ENCODE data around the gene PUSL1. TPM values are rescaled to one million over a fixed set of nuclear protein-coding genes. Genes with fewer than 3 reads are reported as not detected.

Gene PUSL1
- total RNA-seq, 1 donor from 2014 or later = 23.1 TPM

DNA sequence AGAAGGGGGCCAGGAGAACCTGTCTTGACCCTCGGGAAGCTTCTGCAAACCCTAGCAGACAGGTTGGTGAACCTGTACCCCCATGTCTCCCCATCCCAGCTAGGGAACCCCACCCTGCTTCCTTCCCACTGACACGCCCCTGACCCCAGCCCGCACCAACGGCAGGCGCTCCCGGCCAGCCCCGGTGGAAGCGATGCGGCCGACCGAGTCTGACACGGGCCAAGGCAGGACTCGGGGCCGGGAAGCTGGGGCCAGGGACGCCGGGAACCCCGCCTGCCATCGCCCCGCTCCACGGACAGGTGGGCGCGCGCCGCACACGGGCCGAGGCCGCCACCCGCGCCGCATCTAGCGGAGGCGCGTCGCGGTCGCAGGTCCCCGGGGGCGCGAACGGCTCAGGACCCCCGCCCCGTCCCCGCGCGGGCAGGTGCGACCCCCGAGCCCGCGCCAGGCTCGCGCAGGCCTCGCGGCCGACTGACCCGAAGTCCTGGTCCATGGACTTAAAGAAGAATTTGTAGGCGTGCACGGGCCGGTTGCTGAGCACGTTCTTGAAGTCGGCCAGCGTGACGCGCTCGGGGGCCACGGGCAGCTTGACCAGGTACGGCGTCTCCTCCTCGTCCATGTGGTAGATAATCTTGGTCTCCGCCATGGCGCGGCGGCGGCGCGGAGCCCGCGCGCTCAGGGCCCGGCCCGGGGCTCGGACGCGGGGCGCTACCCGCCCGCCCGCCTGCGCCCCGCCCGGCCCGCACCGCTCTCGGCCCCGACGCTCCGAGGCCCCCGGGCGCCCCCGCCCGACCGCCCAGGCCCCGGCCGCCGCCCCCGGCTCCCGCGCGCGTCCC, 40.2 kb downstream of the PUSL1 start:
- intact Hi-C loops (cut with micrococcal nuclease) = loop anchor here (1.0 to 5.0 kb wide), 2 partner anchors 23 to 41 kb away; partner anchors contain the start of genes ACAP3 and PUSL1

DNA sequence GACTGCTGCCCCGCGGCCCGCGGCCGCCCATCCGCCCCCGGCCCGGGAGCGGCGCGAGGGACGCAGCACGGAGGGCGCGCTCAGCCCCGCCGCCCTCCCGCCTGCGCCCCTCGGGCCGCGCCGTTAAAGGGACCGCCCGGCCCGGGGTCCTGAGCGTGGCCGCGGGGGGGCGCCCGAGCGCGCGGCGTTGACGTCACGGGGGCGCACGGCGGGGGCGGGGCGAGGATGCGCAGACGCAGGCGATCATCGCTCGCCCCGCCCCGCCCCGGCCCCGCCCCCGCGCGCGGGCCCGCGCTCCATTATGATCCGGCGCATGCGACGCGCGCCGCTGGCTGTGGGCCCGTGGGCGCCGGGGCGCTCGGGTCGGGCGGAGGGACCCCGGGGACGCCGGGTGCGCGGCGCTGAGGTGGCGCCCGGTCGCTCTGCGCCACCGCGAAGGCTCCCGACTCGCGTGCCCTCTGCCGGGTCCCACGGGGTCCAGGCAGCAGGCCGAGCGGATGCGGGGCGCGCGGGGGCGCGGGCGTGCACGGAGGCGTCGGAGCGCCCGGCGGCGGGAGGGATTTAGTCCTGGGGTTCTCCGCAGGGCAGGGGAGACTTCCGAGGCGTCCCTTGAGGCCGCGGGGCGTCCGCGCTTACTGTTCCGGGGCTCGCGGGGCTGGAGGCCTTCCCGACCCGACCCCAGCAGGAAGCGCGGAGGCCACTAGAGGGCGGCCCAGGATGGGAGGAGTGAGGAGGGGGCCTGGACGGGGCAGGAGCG, 41.0 kb downstream of the PUSL1 start, which contains the start of gene DVL1:
TSS of gene DVL1 (minus strand) at position 163 of the 757 bp plus-strand sequence. CDS start 353 bp downstream, outside the sequence.
- intact Hi-C loops (cut with micrococcal nuclease) = loop anchor here (1.0 to 5.0 kb wide), 2 partner anchors 22 to 42 kb away; partner anchors contain the start of genes ACAP3 and PUSL1

DNA sequence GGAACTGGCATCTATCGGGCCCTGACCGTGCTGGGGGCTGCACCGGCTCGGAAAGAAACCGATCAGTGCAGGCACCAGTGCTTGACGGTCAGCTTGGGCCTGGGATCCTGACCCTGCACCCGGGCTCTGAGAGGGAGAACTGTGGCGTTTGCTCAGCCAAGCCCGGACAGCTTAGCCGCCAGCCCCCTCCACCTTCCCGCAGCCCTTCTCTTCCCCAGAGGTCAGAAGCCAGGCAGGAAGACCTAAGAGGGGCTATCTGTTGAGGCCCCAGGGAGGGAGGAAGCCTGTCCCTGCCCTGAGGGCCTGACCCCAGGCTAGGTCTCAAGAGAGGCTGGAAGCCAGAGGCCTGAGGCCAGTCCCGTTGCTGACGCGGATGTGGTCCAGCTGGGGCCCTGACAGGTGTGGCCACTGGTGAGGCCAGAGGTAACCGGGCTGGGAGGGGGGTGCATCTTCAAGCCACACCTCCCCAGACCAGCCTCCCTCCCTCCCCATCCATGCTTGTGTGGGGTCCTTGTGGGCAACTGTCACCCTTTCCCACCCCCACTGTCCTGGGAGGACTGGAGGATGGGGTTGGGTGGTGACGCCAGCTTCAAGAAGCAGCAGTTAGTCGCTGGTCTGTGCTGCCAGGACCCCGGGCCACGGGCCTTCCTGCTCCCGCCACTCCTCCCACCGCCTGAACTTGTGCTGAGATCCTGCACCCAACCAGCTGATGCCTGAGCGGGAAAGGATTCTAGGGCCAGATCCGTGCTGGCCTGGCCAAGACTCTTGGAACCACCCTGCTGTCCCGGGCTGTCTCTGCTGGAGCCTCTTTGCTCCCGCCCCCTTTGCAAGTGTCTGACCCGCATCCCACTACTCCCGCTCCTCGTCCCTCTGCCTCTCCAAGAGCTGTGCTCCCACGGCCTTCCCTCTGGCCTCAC, 43.4 kb downstream of the PUSL1 start:
- intact Hi-C loops (cut with micrococcal nuclease) = no loop called here

DNA sequence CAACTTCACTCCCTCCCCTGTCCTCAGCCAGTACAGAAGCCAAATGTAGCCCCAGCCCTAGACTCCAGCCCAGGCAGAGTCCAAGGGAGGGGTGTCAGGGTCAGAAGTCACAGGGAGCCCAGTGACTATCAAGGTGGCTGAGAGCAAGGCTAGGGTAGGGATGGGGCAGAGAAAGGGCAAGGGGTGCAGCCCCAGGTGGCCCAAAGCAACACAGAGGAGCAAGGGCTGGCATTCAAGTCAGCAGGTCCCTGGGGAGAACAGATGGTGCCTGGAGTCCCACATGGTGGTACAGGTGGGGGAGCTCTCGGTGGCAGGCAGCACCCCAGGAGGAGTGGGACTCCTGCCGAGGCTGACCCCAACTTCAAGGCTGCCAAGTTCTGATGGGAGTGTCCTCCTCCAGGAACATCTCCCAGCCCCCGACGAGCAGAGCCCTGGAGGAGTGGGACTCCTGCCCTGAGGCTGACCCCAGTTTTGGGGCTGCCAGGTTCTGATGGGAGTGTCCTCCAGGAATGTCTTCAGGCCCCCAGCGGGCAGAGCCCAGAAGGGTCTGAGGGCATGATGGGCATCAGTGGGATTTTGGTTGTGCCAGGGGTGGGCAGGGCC, 44.5 kb downstream of the PUSL1 start:
- intact Hi-C loops (cut with micrococcal nuclease) = no loop called here

DNA sequence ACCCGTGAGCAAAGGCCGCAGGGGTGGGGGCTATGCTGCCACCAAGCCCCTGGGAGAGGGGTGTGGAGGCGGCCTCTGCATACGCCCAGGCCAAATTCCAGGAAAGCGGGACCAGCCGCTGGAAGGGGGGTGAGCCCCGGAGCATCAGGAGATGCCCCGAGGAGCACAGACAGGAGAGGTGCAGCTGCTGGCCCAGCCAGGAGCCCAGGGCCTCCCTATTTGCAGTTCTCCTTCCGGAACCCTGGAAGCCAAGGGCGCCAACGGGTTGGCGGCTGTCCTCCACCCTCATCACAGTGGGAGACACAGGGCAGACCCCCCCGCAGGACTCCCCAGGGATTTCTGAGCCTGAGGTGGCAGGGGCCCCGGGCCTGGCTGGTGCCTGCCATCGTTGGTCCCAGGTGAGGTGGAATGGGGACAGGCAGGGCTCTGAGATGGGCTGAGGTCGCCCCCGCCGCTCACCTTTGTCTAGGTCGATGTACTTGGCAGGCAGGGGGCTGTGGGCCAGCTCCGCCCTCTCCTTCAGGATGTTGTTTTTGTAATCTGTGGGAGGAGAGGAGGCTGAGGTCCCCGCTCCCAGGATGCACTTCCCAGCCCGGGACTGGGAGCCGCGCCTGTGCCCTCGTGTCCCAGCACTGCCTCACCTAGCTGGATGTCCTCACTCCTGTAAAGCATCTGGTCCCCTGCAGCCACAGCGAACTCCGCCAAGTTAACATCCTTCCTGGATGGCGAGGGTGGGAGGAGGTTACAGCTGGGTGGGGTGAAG, 45.2 kb downstream of the PUSL1 start:
- intact Hi-C loops (cut with micrococcal nuclease) = no loop called here

DNA sequence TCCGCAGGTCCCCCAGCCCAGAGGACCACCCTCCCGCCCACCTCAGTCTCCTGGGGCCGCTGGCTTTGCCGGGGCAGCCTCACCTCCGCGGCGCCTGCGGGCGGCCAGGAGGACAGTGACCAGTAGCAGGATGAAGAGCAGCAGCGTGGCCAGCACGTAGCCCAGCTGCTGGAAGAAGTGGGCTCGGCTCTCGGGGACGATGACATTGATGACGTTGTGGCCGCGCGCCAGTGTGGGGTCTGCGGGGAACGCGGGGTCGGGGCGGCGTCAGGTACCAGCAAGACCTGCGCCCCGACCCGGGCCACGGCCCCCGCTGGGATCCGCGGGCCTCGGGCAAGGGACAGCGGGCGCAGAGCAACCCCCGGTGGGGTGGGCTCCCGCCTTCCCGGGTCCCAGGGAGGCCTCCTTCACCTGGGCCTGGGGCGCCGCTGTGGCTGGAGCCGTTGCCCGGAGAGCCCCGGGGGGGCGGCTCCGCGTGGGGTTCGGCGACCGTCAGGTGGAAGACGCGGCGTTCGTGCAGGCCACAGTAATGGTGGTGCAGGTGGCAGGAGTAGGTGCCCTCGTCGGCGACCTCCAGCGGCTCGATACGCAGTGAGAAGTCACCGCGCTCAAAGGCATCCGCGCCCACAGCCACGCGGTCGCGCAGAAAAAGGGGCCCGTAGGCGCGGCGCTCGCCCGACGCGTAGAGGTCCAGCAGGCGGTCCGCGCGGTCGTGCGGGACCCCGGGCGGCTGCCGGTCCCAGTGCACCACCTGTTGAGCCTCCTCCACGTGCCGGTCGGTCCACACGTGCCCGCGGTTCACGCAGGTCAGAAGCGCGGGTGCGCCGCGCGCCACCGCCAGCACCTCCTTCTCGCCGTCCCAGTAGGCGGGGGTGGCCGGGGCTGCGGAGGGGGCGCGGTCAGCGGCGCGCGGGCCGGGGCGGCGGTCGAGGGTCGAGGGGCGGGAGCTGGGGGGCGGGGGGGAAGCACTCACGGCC, 46.2 kb downstream of the PUSL1 start:
- intact Hi-C loops (cut with micrococcal nuclease) = no loop called here

DNA sequence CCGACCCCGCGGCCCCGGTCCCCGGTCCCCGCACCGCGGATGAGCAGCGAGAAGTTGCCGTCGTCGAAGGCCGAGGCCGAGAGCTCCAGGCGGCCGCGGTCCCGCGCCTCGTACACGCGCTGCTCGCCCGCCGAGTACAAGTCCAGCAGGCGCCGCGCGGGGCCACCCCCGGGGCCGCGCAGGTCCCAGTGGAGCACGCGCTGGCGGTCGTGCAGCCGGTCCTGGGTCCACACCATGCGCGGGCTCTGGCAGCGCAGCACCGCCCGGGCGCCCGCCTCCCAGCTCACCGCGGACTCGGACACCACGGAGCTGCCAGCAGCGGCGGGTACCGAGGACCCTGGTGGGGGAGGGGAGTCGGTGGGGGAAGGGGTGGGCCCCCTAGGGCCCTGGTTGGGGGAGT, 47.0 kb downstream of the PUSL1 start:
- intact Hi-C loops (cut with micrococcal nuclease) = no loop called here

DNA sequence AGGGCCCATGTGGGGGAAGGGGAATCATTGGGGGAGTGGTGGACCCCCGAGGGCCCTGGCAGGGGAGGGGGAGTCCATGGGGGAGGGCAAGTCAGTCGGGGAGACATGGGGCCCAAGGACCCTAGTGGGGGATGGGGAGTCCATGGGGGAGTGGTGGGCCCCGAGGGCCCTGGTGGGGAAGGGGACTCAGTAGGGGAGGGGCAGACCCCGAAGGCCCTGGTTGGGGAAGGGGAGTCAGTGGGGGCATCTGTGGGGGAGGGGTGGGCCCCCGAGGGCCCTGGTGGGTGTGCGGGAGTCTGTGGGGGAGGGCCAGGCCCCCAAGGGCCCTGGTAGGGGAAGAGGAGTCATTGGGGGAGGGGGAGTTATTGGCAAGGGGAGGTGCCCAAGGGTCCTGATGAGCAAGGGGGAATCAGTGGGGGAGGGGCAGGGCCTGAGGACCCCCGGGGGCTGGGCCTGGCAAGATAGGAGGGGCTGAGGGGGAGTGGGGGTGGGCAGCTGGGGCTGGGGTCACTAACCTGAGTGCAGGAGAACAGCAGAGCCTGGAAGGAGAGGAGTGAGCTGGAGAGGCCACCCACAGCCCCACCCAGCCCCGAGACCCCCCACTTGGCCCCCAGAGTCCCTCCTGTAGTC, 47.9 kb downstream of the PUSL1 start:
- intact Hi-C loops (cut with micrococcal nuclease) = no loop called here

DNA sequence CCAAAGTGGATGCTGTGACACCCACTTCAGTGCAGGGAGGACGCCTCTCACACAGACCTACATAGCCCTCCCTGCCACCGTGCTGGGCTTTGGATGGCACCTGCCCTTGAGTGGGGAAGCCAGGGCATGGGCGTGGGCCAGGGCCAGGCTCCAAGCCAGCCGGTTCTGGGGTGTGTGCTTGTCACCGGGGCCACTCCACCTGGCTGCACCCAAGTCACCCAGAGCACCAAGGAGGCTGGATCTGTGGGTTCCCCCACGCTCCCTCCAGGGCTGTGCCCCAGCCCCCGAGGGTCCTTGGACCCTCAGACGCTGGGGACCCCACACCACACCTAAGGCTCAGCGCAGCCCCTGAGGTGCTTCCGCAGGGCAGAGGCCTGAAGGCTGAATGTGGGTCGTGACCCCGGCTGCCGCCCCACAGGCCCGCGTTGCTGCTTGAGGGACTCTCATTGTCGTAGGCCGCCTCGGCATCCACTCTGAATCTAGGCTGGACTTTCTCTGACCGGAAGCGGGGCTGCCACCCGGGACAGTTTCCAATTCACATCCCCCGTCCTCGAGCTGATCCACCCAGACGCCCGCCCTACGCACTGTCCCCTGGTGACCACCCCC, 48.5 kb downstream of the PUSL1 start:
- intact Hi-C loops (cut with micrococcal nuclease) = no loop called here

DNA sequence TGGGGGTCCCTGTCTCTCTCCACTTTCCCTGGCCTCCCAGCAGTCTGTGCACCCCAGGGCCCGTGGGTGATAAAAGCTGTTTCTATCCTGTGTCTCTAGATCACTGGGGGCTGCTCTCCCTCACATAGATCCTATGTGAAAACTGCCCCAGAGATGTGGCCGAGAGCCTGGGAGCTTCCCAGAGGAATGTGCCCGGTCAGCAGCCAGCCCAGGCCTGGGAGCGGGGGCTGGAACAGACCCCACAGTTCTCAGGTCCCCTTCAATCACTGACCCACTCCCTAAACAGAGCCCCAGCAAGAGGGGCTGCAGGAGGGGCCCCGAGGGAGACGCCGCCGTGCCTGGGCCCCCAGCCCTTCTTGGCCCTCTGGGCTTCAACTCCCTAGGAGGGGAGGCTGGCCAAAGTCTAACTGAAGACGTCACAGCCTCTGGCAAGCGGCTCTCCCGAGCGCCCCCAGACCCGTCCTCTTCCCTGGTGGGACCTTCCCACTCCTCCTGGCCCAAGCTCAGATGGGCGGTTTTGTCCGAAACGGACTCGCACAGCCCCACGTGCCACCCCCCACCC, 49.6 kb downstream of the PUSL1 start:
- intact Hi-C loops (cut with micrococcal nuclease) = no loop called here

DNA sequence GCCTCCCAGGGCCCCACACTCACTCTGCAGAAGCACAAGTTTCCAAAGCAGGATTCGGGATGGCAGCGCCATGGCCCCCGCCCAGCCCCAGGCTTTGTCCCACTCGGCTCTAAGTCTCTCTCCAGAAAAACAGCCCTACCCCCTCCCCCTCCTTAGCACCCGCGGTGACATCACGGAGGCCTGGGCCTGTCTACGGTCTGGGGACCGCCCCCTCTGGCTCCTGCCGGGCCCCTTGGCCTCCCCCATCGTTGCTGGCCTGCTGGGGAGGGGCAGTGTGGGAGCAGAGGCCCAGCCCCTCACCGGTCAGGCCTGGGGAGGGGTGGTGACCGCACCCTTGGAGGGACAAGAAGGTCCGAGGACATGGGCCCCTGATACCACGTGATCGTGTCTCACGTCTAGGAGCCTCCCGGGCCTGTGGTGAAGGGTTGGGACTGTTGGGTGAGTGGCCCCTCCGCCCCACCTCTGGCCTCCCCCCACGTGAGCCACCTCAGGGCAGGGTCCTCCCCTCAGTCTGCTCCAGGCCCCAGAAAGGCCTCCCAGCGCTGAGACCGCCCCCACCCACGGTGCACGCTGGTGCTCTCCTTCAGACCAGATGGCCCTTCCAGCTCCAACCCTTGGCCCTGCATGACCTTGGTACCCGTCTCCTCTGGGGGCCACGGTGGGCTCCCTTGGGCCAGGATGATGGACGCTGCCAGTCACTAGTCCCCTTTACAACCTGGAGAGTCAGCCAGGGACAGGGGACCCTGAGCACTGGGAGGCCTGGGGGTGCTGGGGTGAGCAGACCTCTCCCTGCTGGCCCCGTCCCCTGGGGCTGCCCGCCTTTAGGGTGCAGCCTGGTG, 50.3 kb downstream of the PUSL1 start, which contains the start of gene MXRA8:
TSS of gene MXRA8 (minus strand) at position 123 of the 839 bp plus-strand sequence. CDS start at position 72, 51 bp downstream.
- intact Hi-C loops (cut with micrococcal nuclease) = no loop called here

DNA sequence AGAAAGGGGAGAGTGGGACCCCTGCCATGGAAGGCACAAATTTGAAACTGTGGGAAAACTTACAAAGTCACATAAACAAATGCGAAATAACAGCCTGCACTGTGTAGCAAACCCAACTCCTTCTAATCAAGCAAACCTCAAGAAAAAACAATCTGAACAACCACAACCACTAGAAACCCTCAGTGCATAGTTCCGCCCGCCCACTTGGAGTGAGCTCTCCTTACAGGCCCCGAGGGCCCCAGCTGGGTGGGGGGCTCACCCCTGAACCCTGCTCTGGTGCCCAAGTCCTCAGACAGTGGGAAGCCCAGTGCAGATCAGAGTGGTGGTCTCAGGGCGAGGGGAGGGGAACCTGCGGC, 50.9 kb downstream of the PUSL1 start:
- intact Hi-C loops (cut with micrococcal nuclease) = no loop called here

DNA sequence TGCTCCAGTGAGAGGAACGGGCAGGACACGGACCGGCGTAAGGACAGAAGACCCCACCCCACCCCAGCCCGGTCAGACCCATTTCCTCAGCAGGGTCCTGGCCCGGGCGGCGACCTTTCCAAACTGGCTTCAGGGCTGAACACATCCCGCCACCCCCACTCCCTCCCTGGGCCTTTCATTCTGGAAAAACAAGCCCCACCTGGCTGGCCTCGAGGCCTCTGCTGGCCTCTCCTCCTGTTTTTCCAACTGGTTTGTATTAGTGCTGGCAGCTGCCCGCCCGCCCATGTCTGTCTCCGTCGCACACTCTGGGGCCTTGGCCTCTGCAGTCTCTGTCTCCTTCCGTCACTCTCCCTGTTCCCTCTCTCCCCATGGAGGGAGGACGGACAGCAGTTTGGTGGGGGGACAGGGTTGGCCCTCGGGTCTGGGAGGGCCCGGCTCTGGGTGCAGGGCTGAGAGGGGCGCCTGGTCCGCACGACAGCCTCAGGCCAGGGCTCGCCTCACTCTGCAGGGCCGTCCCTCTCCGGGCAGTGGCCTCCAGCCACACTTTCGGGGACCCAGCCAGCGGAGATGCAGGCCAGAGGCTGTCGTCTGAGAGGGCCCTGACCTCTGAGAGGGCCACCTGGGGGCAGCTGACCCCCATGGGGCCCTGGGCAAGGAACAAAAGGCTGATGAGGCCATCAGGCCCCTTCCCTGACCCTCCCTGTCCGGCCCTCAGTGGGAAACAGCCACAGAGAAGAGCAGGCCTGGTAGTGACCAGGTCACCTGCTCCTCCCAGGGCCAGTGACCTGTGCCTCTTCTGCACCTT, 51.5 kb downstream of the PUSL1 start:
- intact Hi-C loops (cut with micrococcal nuclease) = no loop called here

DNA sequence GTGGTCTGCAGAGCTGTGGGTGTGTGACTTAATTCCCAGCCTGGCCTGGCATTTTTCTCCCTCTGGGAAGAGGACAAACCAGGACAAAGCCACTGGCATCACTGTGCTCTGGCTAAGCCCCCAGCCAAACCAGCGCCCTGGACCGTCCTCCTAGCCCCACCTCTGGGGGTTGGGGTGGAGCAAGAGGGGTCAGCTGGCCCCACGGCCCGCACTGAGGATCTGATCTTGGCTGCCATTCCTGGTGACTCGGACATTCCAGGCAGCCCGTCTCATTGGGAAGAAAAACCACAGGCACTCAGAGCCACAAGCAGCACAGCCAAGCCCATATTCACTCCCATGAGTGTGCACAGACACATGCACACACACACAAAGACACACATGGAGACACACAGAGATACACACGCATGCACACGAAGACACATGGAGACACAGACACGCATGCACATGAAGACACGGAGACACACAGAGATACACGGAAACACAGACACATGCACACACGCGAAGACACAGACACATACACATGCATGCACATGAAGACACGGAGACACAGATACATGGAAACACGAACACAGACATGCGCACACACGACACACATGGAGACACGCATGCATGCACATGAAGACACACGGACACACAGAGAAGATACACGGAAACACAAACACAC, 52.2 kb downstream of the PUSL1 start:
- intact Hi-C loops (cut with micrococcal nuclease) = no loop called here

Measured in T-helper 2 cell treated with Interferon-gamma antibody and Interleukin-4, amounts not matched to agents 100 ng/mL and 5 ng/mL, for 36 hours (primary cell).